ENCODE data around the gene CRTAC1. TPM values are rescaled to one million over a fixed set of nuclear protein-coding genes. Genes with fewer than 3 reads are reported as not detected.

The CRTAC1 gene
- total and polyA plus RNA-seq, 2 donors (not counting 3 experiments of a cell fraction or from before 2014, with no cell fraction given): 1.4 to 3.0 TPM

GRCh38 chr10:98006266-98006665 lies 24.2 kb downstream of the CRTAC1 start:
- CTCF ChIA-PET: interaction anchor here (1.2 kb wide), 1 partner anchor 35 kb away, joined by 3 read pairs; no protein-coding TSS in a partner anchor
- Histone ChIP-seq H4K20me1 (replicated peaks; ENCODE audit: control insufficient read depth, extremely low read depth, insufficient read depth, low read length) (no peaks in the 10 kb centered on the region), H3K9me3 (replicated peaks; ENCODE audit: control insufficient read depth, insufficient read depth, low read length) (no peaks in the 10 kb centered on the region), H3K27me3 (ENCODE audit: control insufficient read depth in 2 of 2, insufficient read depth in 2 of 2, low read length in 2 of 2) (peaks cover 2% of the 10 kb centered on the region in 2 experiments), H3K9me1 (replicated peaks; ENCODE audit: control insufficient read depth, extremely low read depth, insufficient read depth, low read length) (no peaks in the 10 kb centered on the region), H3K4me3 (replicated peaks in 1 of 3; ENCODE audit: insufficient read depth in 1 of 3, low read depth in 1 of 3, low read length in 3 of 3) (no peak overlapping the region), H2AFZ (ENCODE audit: low read depth, low read length) (no peak overlapping the region), H3K9ac (replicated peaks; ENCODE audit: extremely low read depth, insufficient read depth, low read length) (no peak overlapping the region), H3K4me1 (ENCODE audit: control insufficient read depth, extremely low read depth, insufficient read depth, low read length) (no peaks in the 10 kb centered on the region), H3K27ac (ENCODE audit: insufficient read depth, low read depth, low read length) (no peak overlapping the region), H3K79me2 (ENCODE audit: control insufficient read depth, insufficient read depth, low read length) (no peaks in the 10 kb centered on the region), H3K36me3 (ENCODE audit: control insufficient read depth in 2 of 2, extremely low read depth in 1 of 2, insufficient read depth in 2 of 2, low read length in 2 of 2) (no peaks in the 10 kb centered on the region), H3K4me2 (ENCODE audit: insufficient read depth, low read length) (no peak overlapping the region)
- intact Hi-C loops (cut with micrococcal nuclease): no loop called here
- BruUV-seq (replicated peaks): no TSS peak
- no peak for FAIRE-seq
- no peak for DNase-seq (ENCODE audit: low read depth, low spot score)
- dilution Hi-C loops (cut with MboI; ENCODE audit: extremely low pct_ligation_motif_present, low sequenced_read_pairs): no loop called here
- TF ChIP-seq MYC (IDR thresholded peaks at IDR 0.05; ENCODE audit: low read depth, low read length) (no peak), FOS (IDR thresholded peaks at IDR 0.05; ENCODE audit: borderline replicate concordance, insufficient read depth, low read length) (no peak), EZH2 (IDR thresholded peaks at IDR 0.05; ENCODE audit: borderline replicate concordance, low read depth, low read length, severe bottlenecking) (no peak), JUN (IDR thresholded peaks at IDR 0.05; ENCODE audit: borderline replicate concordance, insufficient read depth, insufficient read length, low read depth) (no peak), MAX (IDR thresholded peaks at IDR 0.05; ENCODE audit: insufficient read depth, insufficient read length) (no peak), GATA2 (IDR thresholded peaks at IDR 0.05; ENCODE audit: insufficient read depth, insufficient read length, low read depth, low read length) (no peak), POLR2A (IDR thresholded peaks at IDR 0.05; ENCODE audit: low read depth, low read length) (no peak), POLR2AphosphoS5 (IDR thresholded peaks at IDR 0.05; ENCODE audit: insufficient read depth, low read depth, low read length) (no peak)
- TF ChIP-seq, protein P1, sequence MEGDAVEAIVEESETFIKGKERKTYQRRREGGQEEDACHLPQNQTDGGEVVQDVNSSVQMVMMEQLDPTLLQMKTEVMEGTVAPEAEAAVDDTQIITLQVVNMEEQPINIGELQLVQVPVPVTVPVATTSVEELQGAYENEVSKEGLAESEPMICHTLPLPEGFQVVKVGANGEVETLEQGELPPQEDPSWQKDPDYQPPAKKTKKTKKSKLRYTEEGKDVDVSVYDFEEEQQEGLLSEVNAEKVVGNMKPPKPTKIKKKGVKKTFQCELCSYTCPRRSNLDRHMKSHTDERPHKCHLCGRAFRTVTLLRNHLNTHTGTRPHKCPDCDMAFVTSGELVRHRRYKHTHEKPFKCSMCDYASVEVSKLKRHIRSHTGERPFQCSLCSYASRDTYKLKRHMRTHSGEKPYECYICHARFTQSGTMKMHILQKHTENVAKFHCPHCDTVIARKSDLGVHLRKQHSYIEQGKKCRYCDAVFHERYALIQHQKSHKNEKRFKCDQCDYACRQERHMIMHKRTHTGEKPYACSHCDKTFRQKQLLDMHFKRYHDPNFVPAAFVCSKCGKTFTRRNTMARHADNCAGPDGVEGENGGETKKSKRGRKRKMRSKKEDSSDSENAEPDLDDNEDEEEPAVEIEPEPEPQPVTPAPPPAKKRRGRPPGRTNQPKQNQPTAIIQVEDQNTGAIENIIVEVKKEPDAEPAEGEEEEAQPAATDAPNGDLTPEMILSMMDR (IDR thresholded peaks at IDR 0.05; ENCODE audit: extremely low read depth in 1 of 2, insufficient read depth in 1 of 2, low read depth in 1 of 2, low read length in 2 of 2): no peak
- POLR2A ChIA-PET: no interaction called here
